Measurements from ENCODE around the gene ZDHHC1. TPM values are rescaled to one million over a fixed set of nuclear protein-coding genes. Genes with fewer than 3 reads are reported as not detected.
A peak's percentile ranks its signal among the peaks of the same experiment; 100 is the strongest.

Gene ZDHHC1
- total RNA-seq, 1 donor from 2014 or later: 18.9 TPM

DNA sequence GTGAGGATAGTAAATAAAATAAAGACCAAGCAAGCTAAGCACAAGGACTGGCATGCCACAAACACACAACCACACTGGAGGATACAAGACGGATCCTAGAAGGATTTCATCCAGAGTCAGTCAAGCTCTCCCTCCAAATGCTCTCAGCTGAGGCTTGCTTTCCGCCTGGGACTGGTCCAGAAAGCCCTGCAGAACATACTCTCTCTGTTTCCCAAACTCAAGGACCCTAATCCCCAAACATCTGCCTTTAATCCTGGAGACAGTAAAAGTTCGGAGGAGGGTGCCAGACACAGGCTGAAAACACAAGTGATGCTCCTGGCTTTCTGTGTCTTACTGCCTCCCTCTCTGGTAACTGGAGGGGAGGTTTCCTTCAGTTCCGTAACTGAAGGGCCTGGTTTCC, 9.3 kb upstream of the ZDHHC1 start:
- Histone ChIP-seq H3K27me3 (ENCODE audit: low read depth) (peaks cover 44% of the 10 kb centered on the region), H3K36me3 (no peaks in the 10 kb centered on the region), H3K4me3 (no peak overlapping the region), H3K4me1 (peaks cover 22% of the 10 kb centered on the region), H3K27ac (no peak overlapping the region), H3K9me3 (no peaks in the 10 kb centered on the region)
- ATAC-seq: no peak
- TF ChIP-seq, protein P1, sequence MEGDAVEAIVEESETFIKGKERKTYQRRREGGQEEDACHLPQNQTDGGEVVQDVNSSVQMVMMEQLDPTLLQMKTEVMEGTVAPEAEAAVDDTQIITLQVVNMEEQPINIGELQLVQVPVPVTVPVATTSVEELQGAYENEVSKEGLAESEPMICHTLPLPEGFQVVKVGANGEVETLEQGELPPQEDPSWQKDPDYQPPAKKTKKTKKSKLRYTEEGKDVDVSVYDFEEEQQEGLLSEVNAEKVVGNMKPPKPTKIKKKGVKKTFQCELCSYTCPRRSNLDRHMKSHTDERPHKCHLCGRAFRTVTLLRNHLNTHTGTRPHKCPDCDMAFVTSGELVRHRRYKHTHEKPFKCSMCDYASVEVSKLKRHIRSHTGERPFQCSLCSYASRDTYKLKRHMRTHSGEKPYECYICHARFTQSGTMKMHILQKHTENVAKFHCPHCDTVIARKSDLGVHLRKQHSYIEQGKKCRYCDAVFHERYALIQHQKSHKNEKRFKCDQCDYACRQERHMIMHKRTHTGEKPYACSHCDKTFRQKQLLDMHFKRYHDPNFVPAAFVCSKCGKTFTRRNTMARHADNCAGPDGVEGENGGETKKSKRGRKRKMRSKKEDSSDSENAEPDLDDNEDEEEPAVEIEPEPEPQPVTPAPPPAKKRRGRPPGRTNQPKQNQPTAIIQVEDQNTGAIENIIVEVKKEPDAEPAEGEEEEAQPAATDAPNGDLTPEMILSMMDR (IDR thresholded peaks at IDR 0.05): no peak
- no peak for DNase-seq
- intact Hi-C loops (cut with DNase I): no loop called here

DNA sequence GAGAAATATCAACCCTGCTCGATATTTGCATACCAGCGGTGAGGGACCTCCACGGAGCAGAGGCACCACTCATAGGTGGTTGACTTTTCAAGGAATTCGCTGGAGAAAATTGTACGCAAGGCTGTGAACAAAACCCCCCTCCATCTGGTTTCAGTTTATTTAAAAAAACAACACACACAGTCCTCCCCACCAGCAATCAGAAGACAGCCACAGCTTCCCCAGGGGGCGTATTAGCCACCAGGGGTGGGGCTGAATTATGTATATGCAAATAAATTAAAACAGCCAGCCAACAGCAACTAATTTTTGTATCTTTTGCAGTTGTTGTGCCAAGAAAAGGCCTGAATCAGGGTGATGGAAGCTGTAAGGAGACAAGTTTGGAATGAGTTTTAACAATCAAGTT, 8.8 kb upstream of the ZDHHC1 start:
- H3K36me3 ChIP-seq: no peaks in the 10 kb centered on the region
- no peak overlapping the region for H3K27ac ChIP-seq
- H3K27me3 ChIP-seq (ENCODE audit: low read depth): peaks cover 41% of the 10 kb centered on the region
- no peak for ATAC-seq
- peaks cover 17% of the 10 kb centered on the region for H3K4me1 ChIP-seq
- H3K9me3 ChIP-seq: no peaks in the 10 kb centered on the region
- TF ChIP-seq, protein P1 (IDR thresholded peaks at IDR 0.05): no peak
- H3K4me3 ChIP-seq: no peak overlapping the region
- intact Hi-C loops (cut with DNase I): no loop called here
- no peak for DNase-seq

DNA sequence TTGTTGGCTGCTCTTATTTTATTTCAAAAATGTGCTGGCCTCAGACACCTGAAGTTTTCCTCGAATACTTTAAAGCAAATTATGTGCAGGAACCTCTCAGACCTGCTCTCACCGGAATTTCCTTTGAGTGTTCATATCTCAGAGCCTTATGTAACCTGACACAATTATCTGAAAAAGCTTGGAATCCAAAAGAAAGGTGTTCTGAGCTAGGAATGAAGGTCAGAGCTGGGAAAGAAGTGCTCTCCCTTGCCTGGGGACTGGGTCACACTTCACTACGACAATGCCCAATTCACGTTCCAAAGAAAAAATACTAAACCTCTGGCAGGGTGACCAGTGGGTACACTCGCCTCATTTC, 8.0 kb upstream of the ZDHHC1 start:
- TF ChIP-seq, protein P1 (IDR thresholded peaks at IDR 0.05): no peak
- Histone ChIP-seq H3K27ac (no peak overlapping the region), H3K4me3 (no peak overlapping the region), H3K27me3 (ENCODE audit: low read depth) (peaks cover 32% of the 10 kb centered on the region), H3K9me3 (no peaks in the 10 kb centered on the region), H3K4me1 (peaks cover 15% of the 10 kb centered on the region), H3K36me3 (no peaks in the 10 kb centered on the region)
- intact Hi-C loops (cut with DNase I): no loop called here
- ATAC-seq (peak in 1 of 2 donors; percentile 59), DNase-seq (no peak)

DNA sequence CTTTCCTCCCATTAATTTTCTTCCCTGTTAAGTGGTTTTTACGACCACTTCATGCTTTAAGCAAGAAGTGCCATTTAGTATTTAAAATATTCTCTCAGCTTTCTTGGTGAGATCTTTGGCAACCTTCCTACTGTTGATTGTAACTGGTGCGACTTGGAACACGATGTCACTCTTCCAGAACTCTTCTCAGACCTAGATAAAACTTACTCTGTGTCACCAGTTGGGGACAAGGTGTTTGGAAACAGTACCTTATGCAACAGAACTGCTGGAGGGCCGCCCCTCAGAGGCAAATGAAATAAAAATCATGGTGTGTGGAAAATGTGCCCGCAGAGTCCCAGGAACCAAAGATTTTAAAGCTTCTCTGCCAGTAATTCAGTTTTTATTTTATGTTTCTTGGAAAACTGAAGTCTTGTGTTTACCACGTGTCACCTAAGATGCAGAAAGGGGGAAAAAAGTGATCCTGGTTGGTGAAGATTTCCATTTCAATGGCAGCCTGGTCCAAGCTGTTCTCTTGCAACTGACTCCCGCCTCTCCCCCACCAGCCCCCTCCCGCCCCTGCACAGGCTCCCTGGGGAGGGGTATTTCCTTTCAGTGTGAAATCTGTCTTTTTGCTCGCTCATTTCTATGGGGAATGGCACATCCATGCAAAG, 7.5 kb upstream of the ZDHHC1 start:
- H3K4me1 ChIP-seq: peaks cover 15% of the 10 kb centered on the region
- no peaks in the 10 kb centered on the region for H3K36me3 ChIP-seq
- ATAC-seq (peak in 1 of 2 donors; percentile 65), DNase-seq (no peak)
- no peak overlapping the region for H3K27ac ChIP-seq
- intact Hi-C loops (cut with DNase I): no loop called here
- peaks cover 30% of the 10 kb centered on the region for H3K27me3 ChIP-seq (ENCODE audit: low read depth)
- H3K4me3 ChIP-seq: no peak overlapping the region
- H3K9me3 ChIP-seq: no peaks in the 10 kb centered on the region
- TF ChIP-seq, protein P1 (IDR thresholded peaks at IDR 0.05): no peak

DNA sequence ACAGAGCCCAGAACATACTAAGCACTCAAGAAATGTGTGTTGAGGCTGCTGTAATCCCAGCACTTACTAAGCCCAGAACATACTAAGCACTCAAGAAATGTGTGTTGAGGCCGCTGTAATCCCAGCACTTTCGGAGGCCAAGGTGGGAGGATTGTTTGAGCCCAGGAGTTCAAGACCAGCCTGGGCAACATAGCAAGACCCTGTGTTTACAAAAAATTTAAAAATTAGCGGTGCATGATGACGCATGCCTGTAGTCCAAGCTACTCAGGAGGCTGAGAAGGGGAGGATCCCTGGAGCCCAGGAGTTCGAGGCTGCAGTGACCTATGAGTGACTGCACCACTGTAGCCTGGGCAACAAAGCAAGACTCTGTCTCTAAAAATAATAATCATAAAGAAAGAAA, 6.7 kb upstream of the ZDHHC1 start:
- Histone ChIP-seq H3K4me1 (peaks cover 11% of the 10 kb centered on the region), H3K27ac (no peak overlapping the region), H3K36me3 (no peaks in the 10 kb centered on the region), H3K9me3 (no peaks in the 10 kb centered on the region), H3K27me3 (ENCODE audit: low read depth) (peaks cover 24% of the 10 kb centered on the region), H3K4me3 (no peak overlapping the region)
- ATAC-seq (no peak), DNase-seq (no peak)
- intact Hi-C loops (cut with DNase I): no loop called here
- TF ChIP-seq, protein P1 (IDR thresholded peaks at IDR 0.05): no peak
